Lower leg skin (tissue), 4 donors: ENCODE measurements around the gene DPP6. TPM values are rescaled to one million over a fixed set of nuclear protein-coding genes. Genes with fewer than 3 reads are reported as not detected.

Experiments used
- DNase-seq, 2 donors: peaks; one replicate each; pipeline ENCODE4 v3.0.0-alpha.2; 2019; ENCODE audit warnings: low spot score in 2 of 2
- H3K4me3 ChIP-seq: fragments of 200-600 bp; sonication (generic); 2 replicates; pipeline ENCODE4 v1.5.1; 2017; ENCODE audit warnings: mild to moderate bottlenecking, low read depth; ENCODE audit not compliant: poor library complexity, severe bottlenecking
- POLR2A ChIP-seq, 2 donors: fragments of 450-650 bp; IDR thresholded peaks; one replicate each; pipeline ENCODE4 v1.6.1; 2016 to 2017; ENCODE audit warnings: antibody characterized with exemption in 2 of 2, mild to moderate bottlenecking in 1 of 2, moderate library complexity in 1 of 2
- WGBS, 2 donors: methylation state at CpG; one replicate each; pipeline ENCODE4 v1.1.5; 2018; 5-methylcytosine and 5-hydroxymethylcytosine counted together
- intact Hi-C: fragments of 100-400 bp; cut with DNase I; formaldehyde crosslinking; loops from one replicate; pipeline ENCODE4 v1.15.0; 2023; ENCODE audit warnings: low total_unique reads
- total RNA-seq, 4 donors: library from RNA; depleted of rRNA; stranded (reverse); fragments of >200 nt; gene quantifications; one replicate each; pipeline ENCODE4 v1.1.0, GENCODE V29; 2016
- TF ChIP-seq, protein P1 (sequence below), 3 donors: fragments of 450-650 bp; IDR thresholded peaks; one replicate each; pipeline ENCODE4 v1.5.1; 2016; ENCODE audit warnings: antibody characterized with exemption in 3 of 3, mild to moderate bottlenecking in 3 of 3, moderate library complexity in 2 of 3

DPP6 gene
- total RNA-seq, 4 donors from 2014 or later = 1.0 to 4.5 (median 2.9) TPM

DNA sequence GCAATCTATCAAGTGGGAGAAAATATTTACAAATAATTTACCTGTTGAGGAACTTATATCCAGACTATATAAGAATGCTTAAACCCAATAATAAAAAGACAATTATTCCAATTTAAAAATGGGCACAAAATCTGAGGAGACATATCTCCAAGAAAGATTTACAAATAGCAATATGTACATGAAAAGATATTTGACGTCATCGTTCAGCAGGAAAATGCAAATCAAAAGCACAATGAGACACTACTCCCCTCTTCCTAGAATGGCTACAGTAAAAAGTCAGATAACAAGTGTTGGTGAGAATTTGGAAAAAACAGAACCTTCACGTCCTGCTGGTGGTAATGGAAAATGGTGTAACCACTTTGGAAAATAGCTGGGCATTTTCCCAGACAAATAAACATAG, 457.0 kb downstream of the DPP6 start:
- no peak for DNase-seq
- H3K4me3 ChIP-seq = no peak overlapping the region
- TF ChIP-seq, protein P1, sequence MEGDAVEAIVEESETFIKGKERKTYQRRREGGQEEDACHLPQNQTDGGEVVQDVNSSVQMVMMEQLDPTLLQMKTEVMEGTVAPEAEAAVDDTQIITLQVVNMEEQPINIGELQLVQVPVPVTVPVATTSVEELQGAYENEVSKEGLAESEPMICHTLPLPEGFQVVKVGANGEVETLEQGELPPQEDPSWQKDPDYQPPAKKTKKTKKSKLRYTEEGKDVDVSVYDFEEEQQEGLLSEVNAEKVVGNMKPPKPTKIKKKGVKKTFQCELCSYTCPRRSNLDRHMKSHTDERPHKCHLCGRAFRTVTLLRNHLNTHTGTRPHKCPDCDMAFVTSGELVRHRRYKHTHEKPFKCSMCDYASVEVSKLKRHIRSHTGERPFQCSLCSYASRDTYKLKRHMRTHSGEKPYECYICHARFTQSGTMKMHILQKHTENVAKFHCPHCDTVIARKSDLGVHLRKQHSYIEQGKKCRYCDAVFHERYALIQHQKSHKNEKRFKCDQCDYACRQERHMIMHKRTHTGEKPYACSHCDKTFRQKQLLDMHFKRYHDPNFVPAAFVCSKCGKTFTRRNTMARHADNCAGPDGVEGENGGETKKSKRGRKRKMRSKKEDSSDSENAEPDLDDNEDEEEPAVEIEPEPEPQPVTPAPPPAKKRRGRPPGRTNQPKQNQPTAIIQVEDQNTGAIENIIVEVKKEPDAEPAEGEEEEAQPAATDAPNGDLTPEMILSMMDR (IDR thresholded peaks at IDR 0.05) = no peak
- TF ChIP-seq POLR2A (IDR thresholded peaks at IDR 0.05) = no peak
- intact Hi-C loops = no loop called here
- 63 to 81% methylated on average over 3 of the region's 3 CpGs for WGBS, 2 donors

DNA sequence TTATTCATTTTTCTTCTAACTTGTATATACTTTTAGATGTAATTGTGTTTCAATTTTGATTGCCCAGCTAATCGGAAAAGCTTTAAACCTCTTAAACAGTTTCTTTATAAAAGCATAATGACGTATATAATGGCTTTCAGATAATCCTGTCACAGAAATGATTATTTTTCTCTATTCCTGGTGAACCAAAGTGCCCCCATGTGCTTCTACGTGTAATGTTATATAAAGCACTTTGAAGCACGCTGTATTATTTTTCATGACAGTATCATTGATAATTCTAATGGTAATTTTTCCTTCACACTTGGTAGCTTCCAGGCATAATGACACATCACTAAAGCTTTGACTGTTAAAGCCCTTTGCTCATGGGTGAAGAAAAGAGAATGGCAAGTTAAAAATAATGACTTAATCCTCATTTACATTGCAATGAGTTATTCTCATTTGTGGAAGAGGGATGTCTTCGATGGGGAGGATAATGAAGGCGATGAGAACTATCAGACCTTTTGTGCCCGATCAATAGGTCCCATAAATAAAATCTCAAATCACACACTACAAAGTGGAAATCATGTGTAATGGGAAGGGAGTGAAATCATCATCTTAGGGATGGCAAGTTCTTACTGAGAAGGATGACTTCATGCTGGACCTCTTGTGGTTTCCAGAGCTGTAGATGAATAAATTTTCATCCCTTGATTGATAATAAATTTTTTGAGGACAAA, 460.1 kb downstream of the DPP6 start:
- WGBS, 2 donors = 87 to 89% methylated on average over 7 of the region's 7 CpGs
- no peak overlapping the region for H3K4me3 ChIP-seq
- TF ChIP-seq, protein P1 (IDR thresholded peaks at IDR 0.05) = no peak
- TF ChIP-seq POLR2A (IDR thresholded peaks at IDR 0.05) = no peak
- DNase-seq = no peak
- intact Hi-C loops = no loop called here

GRCh38 chr7:154517768-154518167, 465.6 kb downstream of the DPP6 start:
- 87 to 88% methylated on average over 10 of the region's 10 CpGs for WGBS, 2 donors
- intact Hi-C loops = no loop called here
- TF ChIP-seq, protein P1 (IDR thresholded peaks at IDR 0.05) = no peak
- no peak for TF ChIP-seq POLR2A (IDR thresholded peaks at IDR 0.05)
- H3K4me3 ChIP-seq = no peak overlapping the region
- DNase-seq = no peak

- 65% methylated on average over 4 of the region's 4 CpGs for WGBS, 2 donors
- TF ChIP-seq, protein P1 (IDR thresholded peaks at IDR 0.05) = no peak
- intact Hi-C loops = no loop called here
- H3K4me3 ChIP-seq = no peak overlapping the region
- DNase-seq = no peak
Observed at GRCh38 chr7:154519229-154519628, 467.0 kb downstream of the DPP6 start.

- intact Hi-C loops = no loop called here
- 85 to 92% methylated on average over 1 of the region's 1 CpG for WGBS, 2 donors
- TF ChIP-seq, protein P1 (IDR thresholded peaks at IDR 0.05) = no peak
- TF ChIP-seq POLR2A (IDR thresholded peaks at IDR 0.05) = no peak
- no peak for DNase-seq
- H3K4me3 ChIP-seq = no peak overlapping the region
Observed at GRCh38 chr7:154530136-154530535, 477.9 kb downstream of the DPP6 start.

- TF ChIP-seq, protein P1 (IDR thresholded peaks at IDR 0.05) = no peak
- TF ChIP-seq POLR2A (IDR thresholded peaks at IDR 0.05) = no peak
- intact Hi-C loops = no loop called here
- no peak for DNase-seq
- H3K4me3 ChIP-seq = no peak overlapping the region
Observed at GRCh38 chr7:154532771-154533170, 480.6 kb downstream of the DPP6 start.
